HepG2 (cell line): Measurements from ENCODE around the gene SRCIN1. TPM values are rescaled to one million over a fixed set of nuclear protein-coding genes. Genes with fewer than 3 reads are reported as not detected.

Experiments used
- BRCA1 ChIP-seq: sonication (generic); formaldehyde crosslinking; IDR thresholded peaks from 2 replicates; pipeline ENCODE4 v1.4.0; 2020; ENCODE audit warnings: missing genetic modification reagents
- HMG20A ChIP-seq: IDR thresholded peaks from 2 replicates; pipeline ENCODE4 v1.6.1; 2016; ENCODE audit warnings: borderline replicate concordance
- HMGA1 ChIP-seq: sonication (generic); formaldehyde crosslinking; conservative IDR thresholded peaks from 2 replicates; pipeline ENCODE4 v1.4.0; 2020; ENCODE audit warnings: missing genetic modification reagents
- HNRNPL ChIP-seq: fragments of 200-400 bp; formaldehyde crosslinking; IDR thresholded peaks from 2 replicates; pipeline ENCODE4 v1.6.1; 2017; ENCODE audit warnings: mild to moderate bottlenecking, low read depth, low read length
- JARID2 ChIP-seq: sonication (generic); formaldehyde crosslinking; IDR thresholded peaks from 2 replicates; pipeline ENCODE4 v1.8.1; 2023; ENCODE audit warnings: missing genetic modification reagents, inconsistent platforms; ENCODE audit not compliant: insufficient replicate concordance
- MAFF ChIP-seq: IDR thresholded peaks from 2 replicates; pipeline ENCODE4 v1.6.1; 2011; ENCODE audit warnings: low read depth, low read length, improper control_type of control experiment
- MLXIP ChIP-seq: sonication (generic); formaldehyde crosslinking; IDR thresholded peaks from 2 replicates; pipeline ENCODE4 v1.9.0; 2021; ENCODE audit warnings: missing genetic modification reagents, borderline replicate concordance
- POGZ ChIP-seq: sonication (generic); formaldehyde crosslinking; IDR thresholded peaks from 2 replicates; pipeline ENCODE4 v1.4.0; 2020; ENCODE audit warnings: mild to moderate bottlenecking, missing genetic modification reagents
- SMARCC2 ChIP-seq: fragments of 450-650 bp; IDR thresholded peaks from 2 replicates; pipeline ENCODE4 v1.6.1; 2017; ENCODE audit warnings: antibody characterized with exemption, mild to moderate bottlenecking
- TARDBP ChIP-seq: sonication (generic); formaldehyde crosslinking; IDR thresholded peaks from 2 replicates; pipeline ENCODE4 v1.8.0; 2022; ENCODE audit warnings: mild to moderate bottlenecking, missing genetic modification reagents
- ZBTB40 ChIP-seq, 2 experiments: fragments of 450-650 bp in 1 of 2; sonication (generic) in 1 of 2; formaldehyde crosslinking in 1 of 2; IDR thresholded peaks; 2 replicates each; pipeline versions ENCODE4 v1.6.1 to v1.8.0; 2016 to 2022; ENCODE audit warnings: antibody characterized with exemption in 1 of 2, mild to moderate bottlenecking in 1 of 2, missing genetic modification reagents in 1 of 2
- ZNF30 ChIP-seq: sonication (generic); formaldehyde crosslinking; IDR thresholded peaks from 2 replicates; pipeline ENCODE4 v1.5.0; 2020; ENCODE audit warnings: mild to moderate bottlenecking, missing genetic modification reagents
- ZNF367 ChIP-seq: sonication (generic); formaldehyde crosslinking; IDR thresholded peaks from 2 replicates; pipeline ENCODE4 v1.4.0; 2020; ENCODE audit warnings: missing genetic modification reagents, borderline replicate concordance
- ZNF589 ChIP-seq: sonication (generic); formaldehyde crosslinking; conservative IDR thresholded peaks from 2 replicates; pipeline ENCODE4 v1.8.0; 2022; ENCODE audit warnings: mild to moderate bottlenecking, moderate library complexity, missing genetic modification reagents
- polyA plus RNA-seq, 8 experiments: library from polyadenylated mRNA; depleted of rRNA in 3 of 8; stranded (reverse) in 7 of 8; unstranded in 1 of 8; fragments of >200 nt; fragmentation: Illumina TruSeq in 4 of 8; extraction: Trizol in 4 of 8; gene quantifications; 2 replicates each; pipeline versions ENCODE4 v1.2.1 to v1.2.3, GENCODE V29; 2011 to 2016; ENCODE audit warnings: low read depth in 4 of 8, missing spikeins in 1 of 8, mixed read lengths in 1 of 8; ENCODE audit not compliant: insufficient read depth in 1 of 8
- total RNA-seq, 5 experiments: library from RNA; depleted of rRNA; stranded (reverse); fragments of >200 nt; fragmentation: Illumina TruSeq; extraction: Trizol; gene quantifications; 2 replicates each; pipeline ENCODE4 v1.2.3, GENCODE V29; 2016; ENCODE audit warnings: low read depth in 1 of 5

Gene SRCIN1
- total and polyA plus RNA-seq, 2 of the 13 experiments (the other 11 are each of a cell fraction or from before 2014, with no cell fraction given), result 1.2 to 9.6 TPM

GRCh38 chr17:38617967-38618760, 12.4 kb upstream of the SRCIN1 start (continued):
- TF ChIP-seq MLXIP (CRISPR knock-in tag) (no peak), BRCA1 (CRISPR knock-in tag) (no peak), SMARCC2 (no peak), HMGA1 (CRISPR knock-in tag) (no peak), ZNF589 (CRISPR knock-in tag) (no peak), HNRNPL (no peak), MAFF (no peak), ZBTB40 (IDR thresholded peaks at IDR 0.05) (no peak), ZBTB40 (CRISPR knock-in tag; IDR thresholded peaks at IDR 0.05) (no peak; the same call in 1 of the 2 replicates), TARDBP (CRISPR knock-in tag) (peak; percentile 81), JARID2 (no peak), ZNF30 (CRISPR knock-in tag) (no peak), HMG20A (peak; percentile 68; the same call in 1 of the 2 replicates), POGZ (CRISPR knock-in tag) (no peak; the same call in 1 of the 2 replicates), ZNF367 (CRISPR knock-in tag) (no peak)
